NCI-H2196 treated with DMSO at 0.1 percent for 48 hours (cell line): ENCODE results near the gene ZNF837.
"Not testable (repeated sequence)": the region's sequence is repeated elsewhere in the genome, so short reads cannot be mapped to it uniquely, and the experiment has no call there.

Experiments used
- DNase-seq: peaks from one replicate; lab custom pipeline; 2025; ENCODE audit not compliant: unreplicated experiment; lab: John Stamatoyannopoulos, UW

ZNF837 gene

DNA sequence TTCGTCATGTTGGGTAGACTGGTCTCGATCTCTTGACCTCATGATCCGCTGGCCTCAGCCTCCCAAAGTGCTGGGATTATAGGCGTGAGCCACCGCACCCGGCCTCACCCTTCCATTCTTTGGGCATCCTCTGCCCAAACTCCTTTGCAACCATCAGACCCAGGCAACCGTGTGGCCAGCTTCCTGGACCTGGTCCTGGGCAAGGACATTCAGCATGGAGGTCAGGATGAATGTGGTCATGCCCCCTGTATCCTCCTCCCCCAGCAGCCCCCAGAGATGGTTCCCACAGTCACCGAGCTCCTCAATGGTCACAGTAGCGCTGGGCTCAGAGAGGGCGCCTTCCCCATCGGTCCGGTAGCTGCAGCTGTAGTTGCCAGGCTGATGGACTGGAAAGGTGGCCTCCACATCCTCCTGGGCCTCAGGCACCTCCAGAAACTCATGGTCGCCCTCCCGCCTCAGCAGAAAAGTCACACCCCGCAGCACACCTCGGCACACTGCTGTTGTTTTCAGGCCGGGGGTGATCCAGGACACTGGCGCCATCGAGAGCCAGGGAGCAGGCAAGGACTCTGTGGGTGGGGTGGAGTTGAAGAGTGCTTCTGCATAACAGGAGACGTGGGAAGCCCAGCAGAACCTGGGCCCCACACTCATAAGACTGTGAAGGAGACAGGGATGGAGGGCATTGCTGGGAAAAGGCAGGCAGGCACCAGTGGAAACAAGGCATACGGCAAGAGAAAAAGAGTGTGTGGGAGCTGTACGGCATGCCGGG, 28.7 kb downstream of the ZNF837 start:
- DNase-seq = no peak

DNA sequence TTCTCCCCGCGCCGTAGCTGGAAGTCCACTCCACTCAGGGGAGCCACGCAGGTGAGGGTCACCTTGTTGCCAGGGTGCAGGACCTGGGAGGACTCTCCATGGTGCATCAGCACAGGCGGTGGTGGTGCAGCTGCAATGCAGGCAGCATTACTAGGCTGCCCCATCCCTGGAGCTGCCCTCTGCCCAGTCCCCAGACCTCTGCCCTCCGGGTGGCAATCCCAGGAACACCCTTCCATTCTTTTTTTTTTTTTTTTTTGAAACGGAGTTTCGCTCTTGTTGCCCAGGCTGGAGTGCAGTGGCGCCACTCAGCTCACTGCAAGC, 29.3 kb downstream of the ZNF837 start:
- DNase-seq = no peak

DNA sequence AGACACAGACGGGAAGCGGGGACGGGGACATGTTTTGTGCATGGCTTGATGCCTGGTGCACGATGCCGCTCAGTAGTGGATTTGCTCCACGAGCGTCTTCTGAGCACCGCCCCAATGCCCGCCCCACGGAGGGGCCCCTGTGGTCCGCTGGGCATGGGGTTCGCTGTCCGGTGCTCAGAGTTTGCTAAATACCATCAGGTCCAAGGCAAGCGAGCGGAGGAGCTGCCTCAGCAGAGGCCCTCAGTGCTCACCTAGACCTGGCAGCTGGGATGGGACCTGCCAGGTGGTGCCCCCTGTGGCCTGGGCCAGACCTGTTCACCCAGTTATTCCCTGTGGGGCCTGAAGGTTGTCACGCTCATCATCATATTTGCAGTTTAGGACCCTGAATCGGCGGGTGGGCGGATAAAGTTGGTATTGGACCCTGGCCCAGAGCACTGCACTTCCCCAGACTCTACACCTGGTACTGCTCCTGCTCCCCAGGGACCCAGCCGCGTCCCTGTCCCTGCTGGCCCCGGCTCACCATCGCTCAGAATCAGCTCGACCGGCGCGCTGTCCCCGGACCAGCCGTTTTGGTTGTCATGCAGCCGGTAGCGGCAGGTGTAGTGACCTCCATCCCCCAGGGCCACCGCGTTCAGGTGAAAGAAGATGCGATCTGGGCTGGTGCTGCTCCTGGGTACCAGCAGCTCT, 29.8 kb downstream of the ZNF837 start:
- DNase-seq = no peak

DNA sequence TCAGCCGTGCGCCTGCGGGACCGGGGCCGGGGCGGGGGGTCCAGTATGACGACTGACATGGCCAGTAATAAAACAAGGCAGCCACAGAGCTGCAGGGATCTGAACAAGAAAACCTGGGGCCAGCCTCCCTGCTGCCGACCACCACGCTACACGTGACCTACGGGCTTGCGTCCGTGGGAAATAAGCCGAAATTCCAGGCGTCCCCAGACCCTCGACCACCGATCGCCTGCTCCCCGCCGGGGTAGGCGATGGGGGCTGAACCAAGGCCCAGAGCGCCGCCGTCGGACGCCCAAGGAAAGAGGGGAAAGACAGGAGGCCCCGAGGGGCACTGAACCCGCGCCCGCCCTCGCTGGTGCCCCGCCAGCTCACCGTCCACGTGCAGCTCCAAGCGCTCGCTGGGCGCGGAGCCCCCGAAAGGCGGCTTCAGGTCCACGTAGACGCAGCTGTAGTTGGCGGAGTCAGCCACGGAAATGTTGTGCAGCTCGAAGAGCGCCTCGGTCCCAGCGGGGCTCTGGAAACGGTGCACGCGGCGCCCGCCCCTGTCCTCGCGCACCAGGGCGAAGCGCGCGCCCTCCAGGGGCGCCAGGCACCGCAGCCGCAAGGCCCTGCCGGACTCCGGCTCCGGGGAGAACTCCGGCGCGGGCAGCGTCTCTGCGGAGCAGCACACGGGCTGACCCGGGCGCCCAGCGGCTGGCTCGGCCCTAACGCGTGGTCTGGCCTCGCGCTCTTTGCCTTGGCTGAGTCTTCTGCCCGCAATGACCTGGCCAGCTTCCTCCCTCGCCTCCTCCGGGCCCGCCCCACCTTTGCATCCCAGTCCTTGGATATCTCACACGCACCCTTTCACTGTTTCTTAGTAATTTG, 30.6 kb downstream of the ZNF837 start:
- no peak for DNase-seq

DNA sequence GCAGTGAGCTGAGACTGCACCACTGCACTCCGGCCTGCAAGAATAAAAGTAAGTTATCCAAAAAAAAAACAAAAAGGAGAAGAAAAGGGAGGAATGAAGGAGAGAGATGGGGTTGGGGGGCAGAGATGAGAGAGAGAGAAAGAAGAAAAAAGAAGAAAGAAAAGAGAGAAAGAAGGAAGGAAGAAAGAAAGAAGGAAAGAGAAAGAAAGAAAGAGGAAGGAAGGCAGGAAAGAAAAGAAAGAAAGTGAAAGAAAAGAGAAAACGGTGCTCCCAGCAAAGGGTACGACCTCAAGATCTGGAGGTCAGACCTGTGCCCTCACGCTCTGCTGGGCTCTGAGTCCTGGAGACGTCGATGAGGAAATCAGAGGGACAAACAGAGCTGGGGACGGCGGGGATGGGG, 31.2 kb downstream of the ZNF837 start:
- DNase-seq = no peak

DNA sequence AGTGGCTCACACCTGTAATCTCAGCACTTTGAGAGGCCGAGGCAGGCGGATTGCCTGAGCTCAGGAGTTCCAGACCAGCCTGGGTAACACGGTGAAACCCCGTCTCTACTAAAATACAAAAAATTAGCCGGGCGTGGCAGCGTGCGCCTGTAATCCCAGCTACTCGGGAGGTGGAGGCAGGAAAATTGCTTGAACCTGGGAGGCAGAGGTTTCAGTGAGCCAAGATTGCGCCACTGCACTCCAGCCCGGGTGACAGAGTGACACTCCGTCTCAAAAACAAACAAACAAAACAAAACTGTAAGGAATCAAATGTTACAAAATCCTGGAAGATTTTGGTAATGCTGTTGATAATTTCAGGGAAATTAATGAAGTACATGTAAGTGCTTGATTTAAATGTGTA, 32.8 kb downstream of the ZNF837 start:
- not testable (repeated sequence) for DNase-seq

DNA sequence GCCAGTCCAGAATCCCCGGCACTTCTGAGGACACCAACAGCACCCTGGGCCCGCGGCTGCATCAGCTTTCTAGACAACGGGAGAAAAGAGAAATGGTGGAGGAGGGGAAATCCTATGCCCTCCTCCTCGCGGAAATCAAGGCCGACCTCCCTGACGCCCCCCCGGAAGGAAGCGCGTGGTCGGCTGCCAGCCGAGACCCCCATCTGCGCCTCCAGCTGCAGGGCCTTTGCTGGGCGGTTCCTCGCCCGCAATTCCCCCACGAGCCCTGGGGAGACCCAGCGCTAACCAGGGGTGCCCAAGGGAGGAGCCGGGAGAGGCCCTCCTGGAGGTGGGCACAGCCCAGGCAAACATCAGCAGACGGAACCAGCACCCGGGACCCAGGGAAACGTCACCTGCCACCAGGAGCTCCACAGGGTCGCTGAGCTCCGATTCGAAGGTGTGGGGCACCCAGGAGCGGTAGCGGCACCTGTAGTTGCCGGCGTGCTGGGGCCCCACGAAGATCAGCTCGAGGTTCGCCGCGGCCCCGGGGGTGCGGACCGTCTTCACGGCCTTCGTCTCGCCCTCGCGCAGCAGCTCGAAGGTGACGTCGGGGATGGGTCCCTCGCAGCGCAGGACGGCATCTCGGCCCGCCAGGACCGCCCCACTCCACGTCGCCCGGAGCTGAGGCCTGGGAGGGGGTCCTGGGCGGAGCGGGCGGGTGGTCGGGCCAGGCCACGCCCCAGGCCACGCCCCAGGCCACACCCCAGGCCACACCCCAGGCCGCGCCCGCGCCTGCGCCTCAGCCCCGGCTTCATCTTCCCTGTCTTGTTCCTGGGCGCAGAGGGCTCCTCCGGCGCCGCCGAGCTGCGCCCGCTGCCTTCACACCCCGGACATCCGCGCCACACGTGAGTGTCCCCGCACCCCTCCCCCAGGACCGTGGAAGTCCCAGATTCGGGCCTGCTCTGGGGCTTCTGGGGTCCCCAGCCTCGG, 33.6 kb downstream of the ZNF837 start:
- peak; percentile 24 for DNase-seq

DNA sequence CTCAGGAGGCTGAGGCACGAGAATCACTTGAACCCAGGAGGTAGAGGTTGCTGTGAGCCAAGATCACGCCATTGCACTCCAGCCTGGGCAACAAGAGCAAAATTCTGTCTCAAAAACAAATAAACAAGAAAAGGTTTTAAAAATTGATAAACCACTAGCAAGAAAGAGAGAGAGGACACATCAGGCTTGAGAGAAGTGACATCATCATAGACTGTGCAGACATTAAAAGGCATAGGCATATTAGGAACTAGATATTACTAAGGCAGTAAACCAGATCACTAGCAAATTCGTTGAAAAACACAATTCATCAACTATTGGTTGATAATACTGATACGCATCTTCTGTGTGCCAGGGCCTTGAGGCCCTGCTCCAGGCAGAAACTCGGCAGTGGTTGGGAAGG, 35.3 kb downstream of the ZNF837 start:
- no peak for DNase-seq

DNA sequence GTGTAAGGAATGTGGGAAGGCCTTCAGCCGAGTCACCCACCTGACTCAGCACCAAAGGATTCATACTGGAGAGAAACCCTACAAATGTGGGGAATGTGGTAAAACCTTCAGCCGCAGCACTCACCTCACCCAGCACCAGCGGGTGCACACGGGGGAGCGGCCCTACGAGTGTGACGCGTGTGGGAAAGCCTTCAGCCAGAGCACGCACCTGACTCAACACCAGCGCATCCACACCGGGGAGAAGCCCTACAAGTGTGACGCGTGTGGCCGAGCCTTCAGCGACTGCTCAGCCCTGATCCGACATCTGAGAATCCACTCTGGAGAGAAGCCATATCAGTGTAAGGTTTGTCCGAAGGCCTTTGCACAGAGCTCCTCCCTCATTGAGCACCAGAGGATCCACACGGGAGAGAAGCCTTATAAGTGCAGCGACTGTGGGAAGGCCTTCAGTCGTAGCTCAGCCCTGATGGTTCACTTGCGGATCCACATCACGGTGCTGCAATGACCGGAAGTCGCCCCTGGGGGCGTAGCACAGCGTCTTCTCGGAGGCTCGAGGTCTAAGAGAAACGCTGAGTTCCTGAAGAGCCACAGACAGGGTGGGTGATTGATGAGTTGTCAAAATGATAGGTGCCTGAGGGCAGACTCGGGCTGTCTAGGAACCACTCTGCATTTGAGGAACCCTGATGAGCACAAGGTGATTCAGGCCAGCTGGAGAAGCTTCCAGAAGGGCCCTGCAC, 41.8 kb downstream of the ZNF837 start:
- DNase-seq = no peak

DNA sequence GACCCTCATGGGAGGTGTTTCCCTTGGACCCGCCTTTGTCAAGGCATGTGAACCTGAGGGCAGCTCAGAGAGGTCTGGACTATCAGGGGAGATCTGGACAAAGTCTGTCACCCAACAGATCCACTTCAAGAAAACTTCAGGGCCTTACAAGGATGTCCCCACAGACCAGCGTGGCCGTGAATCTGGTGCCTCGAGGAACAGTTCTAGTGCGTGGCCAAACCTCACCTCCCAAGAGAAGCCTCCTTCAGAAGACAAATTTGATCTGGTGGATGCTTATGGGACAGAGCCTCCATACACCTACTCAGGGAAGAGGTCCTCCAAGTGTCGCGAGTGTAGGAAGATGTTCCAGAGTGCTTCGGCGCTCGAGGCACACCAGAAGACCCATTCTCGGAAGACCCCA, 42.5 kb downstream of the ZNF837 start:
- no peak for DNase-seq

DNA sequence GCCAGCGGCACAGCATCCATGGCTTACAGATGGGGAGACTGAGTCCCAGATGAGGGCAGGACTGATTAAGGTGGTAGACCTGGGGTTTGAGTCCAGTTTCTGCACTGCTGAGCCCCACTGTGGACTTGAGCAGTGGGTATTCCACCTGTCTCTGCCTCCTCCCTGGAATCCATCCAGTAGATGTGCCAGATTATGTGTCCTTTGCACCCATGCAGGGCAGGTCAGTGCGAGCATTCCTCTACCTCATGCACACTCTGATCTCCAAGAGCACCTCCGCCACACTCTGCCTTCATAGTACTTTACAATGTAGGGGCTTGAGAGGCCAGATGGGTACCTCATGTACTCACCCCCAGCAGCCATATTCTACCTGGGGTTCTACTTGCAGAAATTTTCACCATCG, 44.0 kb downstream of the ZNF837 start:
- no peak for DNase-seq

DNA sequence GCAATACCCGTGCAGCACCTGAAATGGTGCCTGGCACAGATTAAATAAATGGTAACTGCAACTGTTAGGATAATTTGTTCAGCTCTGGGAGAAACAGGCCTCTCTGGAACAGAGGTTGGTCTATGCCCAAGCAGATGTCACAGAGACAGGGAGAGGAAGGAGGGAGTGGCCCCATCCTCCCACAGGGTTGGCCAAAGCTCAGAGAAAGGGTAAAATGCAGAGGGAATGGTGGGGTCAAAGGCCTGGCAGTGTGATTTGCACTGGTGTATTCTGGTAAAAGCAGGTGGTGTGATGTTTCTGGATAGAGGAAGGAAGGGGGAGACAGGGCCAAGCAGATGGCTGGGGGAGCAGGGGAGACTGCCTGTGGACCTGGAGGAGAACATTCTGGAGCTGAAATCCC, 44.6 kb downstream of the ZNF837 start:
- DNase-seq = no peak

DNA sequence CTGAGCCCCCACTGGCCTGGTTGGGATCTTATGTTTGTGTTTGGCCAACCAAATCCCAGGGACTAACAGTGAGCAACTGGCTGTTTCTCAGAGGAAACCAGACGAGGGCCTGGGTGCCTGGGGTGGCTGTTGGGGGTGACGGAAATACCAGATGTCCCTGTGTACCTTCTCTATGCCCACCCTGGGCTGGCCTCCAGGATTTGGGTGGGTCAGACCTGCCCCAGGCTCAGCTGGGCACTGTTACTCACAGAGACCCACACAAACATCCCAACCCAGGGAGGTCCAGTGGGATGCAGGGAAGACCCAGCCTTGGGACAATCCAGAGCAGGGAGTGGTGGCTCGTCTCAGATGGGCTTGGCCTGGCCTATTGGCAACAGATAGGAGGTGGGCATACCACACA, 45.2 kb downstream of the ZNF837 start:
- DNase-seq = no peak

DNA sequence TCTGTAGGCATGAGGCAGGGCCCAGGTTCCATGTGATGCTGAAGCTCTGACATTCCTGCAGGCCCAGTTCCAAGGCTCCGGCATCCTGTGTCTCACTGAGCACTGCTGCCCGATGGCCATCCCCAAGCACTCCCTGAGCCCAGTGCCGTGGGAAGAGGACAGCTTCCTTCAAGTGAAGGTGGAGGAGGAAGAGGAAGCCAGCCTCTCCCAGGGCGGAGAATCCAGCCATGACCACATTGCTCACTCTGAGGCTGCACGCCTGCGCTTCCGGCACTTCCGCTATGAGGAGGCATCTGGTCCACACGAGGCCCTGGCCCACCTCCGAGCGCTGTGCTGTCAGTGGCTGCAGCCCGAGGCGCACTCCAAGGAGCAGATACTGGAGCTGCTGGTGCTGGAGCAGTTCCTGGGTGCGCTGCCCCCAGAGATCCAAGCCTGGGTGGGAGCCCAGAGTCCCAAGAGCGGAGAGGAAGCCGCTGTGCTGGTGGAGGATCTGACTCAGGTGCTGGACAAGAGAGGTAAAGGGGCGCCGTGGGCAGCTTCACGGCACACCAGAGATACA, 46.1 kb downstream of the ZNF837 start:
- no peak for DNase-seq

DNA sequence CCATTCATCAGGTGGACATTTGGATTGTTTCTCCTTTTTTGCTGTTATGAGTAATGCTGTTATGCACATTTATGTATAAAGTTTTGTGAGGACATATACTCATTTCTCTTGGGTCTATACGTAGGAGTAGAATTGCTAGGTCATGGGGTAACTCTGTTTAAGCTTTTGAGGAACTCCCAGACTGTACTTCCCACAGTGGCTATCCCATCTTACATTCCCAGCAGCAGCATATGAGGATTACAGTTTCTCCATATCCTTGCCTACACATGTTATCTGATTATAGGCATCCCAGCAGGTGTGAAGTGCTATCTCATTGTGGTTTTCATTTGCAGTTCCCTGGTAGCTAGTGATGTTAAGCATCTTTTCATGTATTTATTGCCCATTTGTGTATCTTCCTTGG, 48.1 kb downstream of the ZNF837 start:
- DNase-seq = no peak

DNA sequence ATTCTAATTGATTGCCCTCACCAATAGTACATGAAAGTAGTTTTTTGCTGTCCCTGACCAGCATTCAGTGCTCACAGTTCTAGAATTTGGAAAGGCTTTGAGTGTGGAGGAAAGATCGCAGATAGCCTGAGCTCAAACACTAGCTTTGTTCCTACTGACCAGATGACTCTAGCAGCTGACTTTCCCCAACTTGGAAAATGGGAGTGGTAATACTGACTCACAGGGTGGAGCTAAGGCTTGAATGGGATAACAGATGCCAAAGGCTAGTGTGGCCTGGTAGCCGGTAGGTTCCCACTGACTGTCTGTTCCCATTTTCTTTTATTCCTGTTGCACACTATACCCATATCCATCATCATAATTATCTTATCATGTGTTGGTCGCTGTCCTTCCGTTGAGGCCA, 50.4 kb downstream of the ZNF837 start:
- DNase-seq = no peak

DNA sequence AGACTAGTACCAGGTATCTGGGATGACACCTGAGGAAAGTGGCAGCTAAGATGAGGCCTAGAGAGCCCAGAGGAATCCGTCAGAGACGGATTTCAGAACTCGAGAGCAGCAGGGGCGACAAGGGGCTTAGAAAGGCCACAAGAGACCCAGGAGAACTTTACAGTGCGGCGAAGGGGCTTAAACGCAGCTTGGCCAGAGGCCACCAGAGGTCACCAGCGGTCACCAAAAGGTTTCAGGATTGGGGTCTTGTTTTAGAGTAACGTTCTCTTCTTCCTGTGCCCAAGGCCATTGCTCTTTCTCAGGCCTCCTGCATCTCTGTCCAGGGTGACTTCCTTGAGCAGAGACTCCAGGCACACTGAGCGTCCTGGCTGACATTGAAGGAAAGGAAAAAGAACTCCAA, 51.8 kb downstream of the ZNF837 start:
- no peak for DNase-seq

DNA sequence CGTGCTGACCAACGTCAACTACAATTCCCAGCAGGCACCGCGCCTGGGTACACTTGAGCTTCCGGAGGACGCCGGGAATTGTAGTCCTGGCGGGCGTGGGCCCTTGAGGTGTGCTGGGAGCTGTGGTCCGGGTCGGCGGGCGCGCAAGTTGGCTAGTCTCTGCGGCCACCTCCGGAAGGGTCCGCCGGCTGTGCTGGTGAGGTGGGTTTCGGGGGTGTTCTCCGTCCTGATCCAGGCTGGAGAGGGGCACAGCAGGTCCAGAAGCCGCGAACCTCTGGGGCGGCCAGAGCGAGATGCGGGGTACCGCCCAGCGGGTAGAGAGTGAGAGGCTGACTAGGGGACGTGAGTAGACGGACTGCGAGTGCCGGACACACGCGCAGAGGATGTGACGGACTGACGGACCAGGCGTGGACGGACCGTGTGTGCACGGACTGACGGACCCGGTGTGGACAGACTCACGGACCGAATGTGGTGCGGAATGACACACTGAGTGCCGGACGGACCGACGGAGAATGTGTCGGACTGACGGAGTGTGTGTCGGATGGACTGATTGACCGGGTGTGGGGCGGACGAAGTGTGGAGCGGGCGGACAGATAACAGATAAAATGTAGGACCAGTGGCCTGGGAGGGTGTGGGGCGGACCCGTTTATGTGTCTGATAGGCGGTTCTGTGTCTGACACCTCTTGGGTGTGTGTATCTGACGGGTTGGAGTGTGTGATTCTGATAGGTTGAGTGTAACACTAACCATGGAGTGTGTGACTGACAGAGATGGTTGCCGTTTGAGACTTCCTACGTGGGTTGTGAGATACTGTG, 53.7 kb downstream of the ZNF837 start, which contains the start of gene ZSCAN22:
Gene ZSCAN22 (plus strand): TSS at position 81 of the 813 bp plus-strand sequence. CDS start 7,809 bp downstream, outside the sequence.
- DNase-seq = peak; percentile 86

DNA sequence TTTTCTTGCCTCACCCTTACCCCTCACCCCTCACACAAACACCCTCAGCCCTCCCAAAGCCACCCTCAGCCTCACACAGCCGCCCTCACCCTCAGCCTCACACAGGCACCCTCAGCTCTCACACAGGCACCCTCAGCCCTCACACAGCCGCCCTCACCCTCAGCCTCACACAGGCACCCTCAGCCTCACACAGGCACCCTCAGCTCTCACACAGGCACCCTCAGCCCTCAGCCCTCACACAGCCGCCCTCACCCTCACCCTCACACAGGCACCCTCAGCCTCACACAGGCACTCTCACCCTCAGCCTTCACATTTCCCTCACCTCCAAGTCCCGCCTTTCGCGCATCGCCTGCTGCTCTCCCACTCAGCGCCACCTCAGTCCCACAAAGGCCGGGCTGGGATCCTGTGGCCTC, 54.3 kb downstream of the ZNF837 start:
- DNase-seq = no peak
